GM10266 (cell line): ENCODE measurements around the gene FYN.

ENCODE experiments used
- DNase-seq: peaks from one replicate; pipeline ENCODE4 v3.0.0; 2012; ENCODE audit errors: extremely low spot score
- CTCF ChIP-seq: IDR thresholded peaks from 2 replicates; pipeline ENCODE4 v1.5.1; 2012; ENCODE audit warnings: mild to moderate bottlenecking, low read depth; ENCODE audit not compliant: control insufficient read depth, insufficient read depth; ENCODE audit errors: missing control alignments

The FYN gene

GRCh38 chr6:111710911-111711310 lies 162.3 kb downstream of the FYN start:
- no peak for DNase-seq
- no peak for TF ChIP-seq CTCF

GRCh38 chr6:111710439-111710838 lies 162.8 kb downstream of the FYN start:
- DNase-seq: no peak

GRCh38 chr6:111709615-111710398 lies 163.4 kb downstream of the FYN start:
- TF ChIP-seq CTCF: peak; percentile 58
- DNase-seq: peak; percentile 61

More at GRCh38 chr6:111710439-111710838, 162.8 kb downstream of the FYN start:
- TF ChIP-seq CTCF: no peak

- TF ChIP-seq CTCF: no peak
- DNase-seq: no peak
Observed at GRCh38 chr6:111709201-111709600, 164.1 kb downstream of the FYN start.

- no peak for TF ChIP-seq CTCF
- DNase-seq: no peak
Observed at GRCh38 chr6:111707773-111708172, 165.5 kb downstream of the FYN start.

- TF ChIP-seq CTCF: no peak
- no peak for DNase-seq
Observed at GRCh38 chr6:111706841-111707391, 166.3 kb downstream of the FYN start.

GRCh38 chr6:111703723-111704122 lies 169.5 kb downstream of the FYN start:
- TF ChIP-seq CTCF: no peak
- no peak for DNase-seq
